Thyroid gland (tissue), 4 donors: ENCODE data around the gene FHIT. TPM values are rescaled to one million over a fixed set of nuclear protein-coding genes. Genes with fewer than 3 reads are reported as not detected.

Experiments
- DNase-seq, 2 donors: peaks; one replicate each; pipeline ENCODE4 v3.0.0-alpha.2; 2019
- H3K27ac ChIP-seq, 3 donors: fragments of 200-600 bp; sonication (generic); 1 replicate in 2 of 3; 2 replicates in 1 of 3; pipeline ENCODE4 v1.5.1; 2016 to 2019; ENCODE audit warnings: mild to moderate bottlenecking in 1 of 3, moderate library complexity in 1 of 3
- H3K27me3 ChIP-seq: fragments of 200-600 bp; sonication (generic); one replicate; pipeline ENCODE4 v1.5.1; 2019
- H3K36me3 ChIP-seq, 2 donors: fragments of 200-600 bp; sonication (generic); one replicate each; pipeline ENCODE4 v1.5.1; 2016 to 2019
- H3K4me1 ChIP-seq, 2 donors: fragments of 200-600 bp; sonication (generic); one replicate each; pipeline ENCODE4 v1.5.1; 2017 to 2019
- H3K4me3 ChIP-seq, 3 donors: fragments of 200-600 bp; sonication (generic); replicated peaks in 1 of 3; 1 replicate in 2 of 3; 2 replicates in 1 of 3; pipeline ENCODE4 v1.5.1; 2016; ENCODE audit warnings: mild to moderate bottlenecking in 1 of 3
- H3K9me3 ChIP-seq: fragments of 200-600 bp; sonication (generic); one replicate; pipeline ENCODE4 v1.5.1; 2017
- CTCF ChIP-seq, 6 experiments: fragments of 200-600 bp in 3 of 6; fragments of 450-650 bp in 3 of 6; sonication (generic) in 3 of 6; IDR thresholded peaks; one replicate each; pipeline ENCODE4 v1.5.1; 2016 to 2019; ENCODE audit warnings: antibody characterized with exemption in 6 of 6, mild to moderate bottlenecking in 2 of 6, inconsistent platforms in 1 of 6, moderate library complexity in 1 of 6
- POLR2A ChIP-seq, 2 donors: fragments of 450-650 bp; IDR thresholded peaks; one replicate each; pipeline ENCODE4 v1.6.1; 2017; ENCODE audit warnings: antibody characterized with exemption in 2 of 2, mild to moderate bottlenecking in 2 of 2, moderate library complexity in 1 of 2
- WGBS, 2 donors: methylation state at CpG; one replicate each; pipeline ENCODE4 v1.1.5; 2017; 5-methylcytosine and 5-hydroxymethylcytosine counted together
- intact Hi-C: fragments of 100-400 bp; cut with DNase I; formaldehyde crosslinking; loops from one replicate; pipeline ENCODE4 v1.15.1; 2023
- total RNA-seq, 4 donors: library from RNA; depleted of rRNA; stranded (reverse); fragments of >200 nt; gene quantifications; one replicate each; pipeline ENCODE4 v1.2.3, GENCODE V29; 2016

FHIT gene
- total RNA-seq, 4 donors from 2014 or later: 12.2 to 18.9 (median 16.2) TPM

GRCh38 chr3:61158216-61158615 lies 93.0 kb downstream of the FHIT start:
- Histone ChIP-seq H3K9me3 (no peaks in the 10 kb centered on the region), H3K27ac (no peak overlapping the region), H3K36me3 (no peaks in the 10 kb centered on the region), H3K27me3 (no peaks in the 10 kb centered on the region), H3K4me3 (no peak overlapping the region), H3K4me1 (peaks cover 0 to 4% of the 10 kb centered on the region in 2 donors)
- 94% methylated on average over 4 of the region's 4 CpGs for whole genome bisulfite sequencing, 2 donors
- TF ChIP-seq POLR2A (IDR thresholded peaks at IDR 0.05): no peak
- no peak for TF ChIP-seq CTCF (IDR thresholded peaks at IDR 0.05)
- DNase-seq: no peak
- intact Hi-C loops: loop anchor here (10.0 kb wide), 1 partner anchor 1233 kb away; no protein-coding TSS in a partner anchor

- DNase-seq: no peak
- intact Hi-C loops: loop anchor here (10.0 kb wide), 1 partner anchor 1233 kb away; no protein-coding TSS in a partner anchor
- TF ChIP-seq POLR2A (IDR thresholded peaks at IDR 0.05) (no peak), CTCF (IDR thresholded peaks at IDR 0.05) (no peak)
- H3K36me3 ChIP-seq: no peaks in the 10 kb centered on the region
- no peak overlapping the region for H3K27ac ChIP-seq
- no peak overlapping the region for H3K4me3 ChIP-seq
- H3K4me1 ChIP-seq: peaks cover 0 to 4% of the 10 kb centered on the region in 2 donors
- no peaks in the 10 kb centered on the region for H3K9me3 ChIP-seq
- no peaks in the 10 kb centered on the region for H3K27me3 ChIP-seq
These were observed 93.8 kb downstream of the FHIT start for GRCh38 chr3:61157414-61157813.

GRCh38 chr3:61155701-61156292 lies 95.5 kb downstream of the FHIT start:
- no peaks in the 10 kb centered on the region for H3K9me3 ChIP-seq
- intact Hi-C loops: loop anchor here (10.0 kb wide), 1 partner anchor 1231 kb away; no protein-coding TSS in a partner anchor
- DNase-seq: peak in 1 of 2 donors; percentile 8
- H3K36me3 ChIP-seq: no peaks in the 10 kb centered on the region
- no peak overlapping the region for H3K27ac ChIP-seq
- 74 to 79% methylated on average over 3 of the region's 3 CpGs for WGBS, 2 donors
- no peak overlapping the region for H3K4me3 ChIP-seq
- H3K27me3 ChIP-seq: no peaks in the 10 kb centered on the region
- peaks cover 0 to 4% of the 10 kb centered on the region in 2 donors for H3K4me1 ChIP-seq
- TF ChIP-seq CTCF (IDR thresholded peaks at IDR 0.05) (no peak), POLR2A (IDR thresholded peaks at IDR 0.05) (no peak)

DNA sequence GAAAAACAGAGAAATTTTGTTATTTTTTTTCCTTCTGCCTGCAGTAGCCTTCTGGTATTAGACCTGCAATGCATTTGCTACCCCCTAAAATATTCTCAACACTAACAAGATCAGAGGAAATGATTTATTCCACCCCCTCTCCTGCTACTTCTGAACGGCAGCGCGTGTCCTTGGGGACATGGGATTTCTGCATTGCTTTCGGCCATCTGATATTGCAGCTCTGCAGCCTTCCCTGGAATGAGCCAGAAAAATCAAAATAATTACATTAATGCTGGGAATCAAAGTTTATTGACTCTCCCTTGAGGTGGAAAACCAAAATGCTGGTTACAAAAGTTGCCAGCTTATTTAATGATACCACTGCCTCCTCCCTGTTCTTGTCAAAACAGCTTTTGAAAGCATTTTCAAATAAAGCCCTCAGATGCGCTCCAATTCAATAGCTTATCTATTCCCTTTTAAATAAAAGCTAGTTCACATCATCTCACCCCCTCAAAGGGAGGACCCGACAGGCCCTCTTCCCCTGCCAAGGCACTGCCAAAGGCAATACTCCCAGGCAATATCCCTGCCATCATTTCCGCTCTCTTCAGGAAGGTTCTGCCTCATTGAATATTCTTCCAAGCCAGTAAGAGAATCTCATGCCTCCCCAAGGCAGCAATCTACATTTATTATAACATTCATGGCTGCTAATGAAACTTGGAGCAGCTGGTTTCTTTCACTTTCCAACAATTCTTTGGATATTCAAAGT lies 96.6 kb downstream of the FHIT start:
- no peaks in the 10 kb centered on the region for H3K36me3 ChIP-seq
- H3K27ac ChIP-seq: no peak overlapping the region
- intact Hi-C loops: loop anchor here (10.0 kb wide), 1 partner anchor 1230 kb away; no protein-coding TSS in a partner anchor
- WGBS, 2 donors: 78 to 79% methylated on average over 7 of the region's 7 CpGs
- H3K27me3 ChIP-seq: no peaks in the 10 kb centered on the region
- no peak for TF ChIP-seq POLR2A (IDR thresholded peaks at IDR 0.05)
- TF ChIP-seq CTCF (IDR thresholded peaks at IDR 0.05): no peak
- no peaks in the 10 kb centered on the region for H3K9me3 ChIP-seq
- DNase-seq: no peak
- peaks cover 0 to 4% of the 10 kb centered on the region in 2 donors for H3K4me1 ChIP-seq
- H3K4me3 ChIP-seq: no peak overlapping the region

DNA sequence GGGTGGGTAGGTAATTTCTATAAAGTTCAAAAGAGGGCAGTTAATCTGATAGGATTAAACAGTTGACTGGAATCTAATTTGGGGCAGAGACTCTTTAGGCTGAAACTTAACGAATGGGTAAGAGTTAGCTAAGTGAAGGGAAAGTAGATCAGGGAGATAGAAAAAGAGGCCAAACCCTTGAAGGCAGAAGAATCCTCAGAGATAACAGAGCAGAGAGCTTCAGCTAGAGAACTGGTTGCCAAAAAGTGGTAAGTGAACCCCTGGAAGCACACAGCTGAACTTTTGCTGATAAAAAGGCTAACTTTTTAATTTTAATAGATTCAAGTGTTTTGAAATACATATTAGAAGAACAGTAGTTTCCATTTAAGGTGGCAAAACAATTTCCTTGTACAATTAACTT lies 99.2 kb downstream of the FHIT start:
- intact Hi-C loops: loop anchor here (10.0 kb wide), 1 partner anchor 1227 kb away; no protein-coding TSS in a partner anchor
- Histone ChIP-seq H3K4me3 (no peak overlapping the region), H3K36me3 (no peaks in the 10 kb centered on the region), H3K27ac (no peak overlapping the region), H3K27me3 (no peaks in the 10 kb centered on the region), H3K4me1 (peaks cover 0 to 4% of the 10 kb centered on the region in 2 donors), H3K9me3 (no peaks in the 10 kb centered on the region)
- DNase-seq: no peak
- TF ChIP-seq POLR2A (IDR thresholded peaks at IDR 0.05): no peak
- no peak for TF ChIP-seq CTCF (IDR thresholded peaks at IDR 0.05)
- 86 to 88% methylated on average over 1 of the region's 1 CpG for WGBS, 2 donors
